GM20000 (cell line): ENCODE results near the gene MTMR11.

Experiments
- DNase-seq: peaks from one replicate; pipeline ENCODE4 v3.0.0; 2012; ENCODE audit warnings: low spot score
- TF ChIP-seq, protein P1 (sequence below): IDR thresholded peaks from 2 replicates; pipeline ENCODE4 v1.5.1; 2012; ENCODE audit warnings: mild to moderate bottlenecking, control low read depth; ENCODE audit errors: extremely low read depth, missing control alignments

Gene MTMR11

DNA sequence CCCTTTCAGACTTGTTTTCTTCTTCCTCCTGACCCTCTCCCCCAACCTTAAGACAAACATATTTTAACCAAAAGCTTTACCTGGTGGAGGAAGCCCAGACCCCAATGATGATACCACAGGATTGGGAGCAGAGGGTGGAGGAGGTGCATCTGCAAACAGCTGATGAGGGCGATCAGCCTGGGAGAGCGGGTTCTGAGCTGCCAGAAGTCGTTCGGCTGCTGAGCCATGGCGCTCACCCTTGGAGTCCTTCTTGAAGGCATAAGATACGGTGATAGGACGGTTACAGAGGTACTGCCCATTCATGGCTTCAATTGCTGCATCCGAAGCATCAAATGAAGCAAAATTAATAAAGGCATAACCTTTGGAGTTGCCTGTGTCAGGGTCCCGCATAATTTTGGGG lies 10.4 kb downstream of the MTMR11 start:
- TF ChIP-seq, protein P1, sequence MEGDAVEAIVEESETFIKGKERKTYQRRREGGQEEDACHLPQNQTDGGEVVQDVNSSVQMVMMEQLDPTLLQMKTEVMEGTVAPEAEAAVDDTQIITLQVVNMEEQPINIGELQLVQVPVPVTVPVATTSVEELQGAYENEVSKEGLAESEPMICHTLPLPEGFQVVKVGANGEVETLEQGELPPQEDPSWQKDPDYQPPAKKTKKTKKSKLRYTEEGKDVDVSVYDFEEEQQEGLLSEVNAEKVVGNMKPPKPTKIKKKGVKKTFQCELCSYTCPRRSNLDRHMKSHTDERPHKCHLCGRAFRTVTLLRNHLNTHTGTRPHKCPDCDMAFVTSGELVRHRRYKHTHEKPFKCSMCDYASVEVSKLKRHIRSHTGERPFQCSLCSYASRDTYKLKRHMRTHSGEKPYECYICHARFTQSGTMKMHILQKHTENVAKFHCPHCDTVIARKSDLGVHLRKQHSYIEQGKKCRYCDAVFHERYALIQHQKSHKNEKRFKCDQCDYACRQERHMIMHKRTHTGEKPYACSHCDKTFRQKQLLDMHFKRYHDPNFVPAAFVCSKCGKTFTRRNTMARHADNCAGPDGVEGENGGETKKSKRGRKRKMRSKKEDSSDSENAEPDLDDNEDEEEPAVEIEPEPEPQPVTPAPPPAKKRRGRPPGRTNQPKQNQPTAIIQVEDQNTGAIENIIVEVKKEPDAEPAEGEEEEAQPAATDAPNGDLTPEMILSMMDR, result no peak
- DNase-seq, result no peak

GRCh38 chr1:149925751-149926150 lies 10.9 kb downstream of the MTMR11 start:
- TF ChIP-seq, protein P1, result no peak
- DNase-seq, result no peak

DNA sequence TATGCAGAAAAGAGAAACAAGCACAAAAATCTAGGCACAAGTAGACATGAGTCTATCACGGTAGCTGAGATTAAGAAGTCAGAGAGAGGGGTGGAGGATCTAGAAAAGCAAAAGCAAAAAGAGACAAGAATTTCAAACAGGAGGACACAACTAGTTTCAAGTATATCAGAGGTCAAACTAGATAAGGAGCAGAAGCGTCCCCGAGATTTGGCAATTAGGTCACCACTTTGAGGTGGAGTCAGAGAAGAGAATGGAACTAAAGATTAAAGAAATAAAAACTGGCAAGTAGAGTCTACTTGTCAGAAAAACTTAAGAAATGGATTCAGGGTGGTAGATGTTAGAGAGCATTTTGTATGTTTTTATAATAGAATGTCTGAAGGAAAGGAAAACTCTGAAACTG lies 11.3 kb downstream of the MTMR11 start:
- TF ChIP-seq, protein P1, result no peak
- DNase-seq, result no peak

GRCh38 chr1:149923626-149924025 lies 13.1 kb downstream of the MTMR11 start:
- TF ChIP-seq, protein P1, result no peak

GRCh38 chr1:149917571-149918144 lies 19.0 kb downstream of the MTMR11 start, which contains the start of gene SV2A:
Gene SV2A (minus strand): TSS chr1:149917844. CDS start chr1:149913840, 4,004 bp downstream.
- TF ChIP-seq, protein P1, result no peak
- DNase-seq, result peak; percentile 52

More at GRCh38 chr1:149923626-149924025, 13.1 kb downstream of the MTMR11 start:
- no peak for DNase-seq

DNA sequence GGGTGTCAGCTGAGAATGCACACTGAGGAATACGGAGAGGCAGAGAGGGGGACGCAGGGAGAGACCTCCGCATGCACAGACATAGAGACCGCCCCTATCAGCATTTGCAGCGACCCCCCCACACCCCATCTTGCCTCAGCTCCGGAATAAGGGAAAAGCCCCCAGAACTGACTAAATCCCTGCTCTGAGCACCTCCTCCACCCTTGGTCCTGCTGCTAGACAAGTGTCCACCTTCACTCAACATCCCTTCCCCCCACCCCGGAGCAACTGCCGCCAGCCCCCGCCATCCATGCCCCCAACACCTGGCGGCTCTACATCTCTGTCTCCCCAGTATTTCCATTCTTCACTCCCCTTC lies 19.8 kb downstream of the MTMR11 start:
- DNase-seq, result no peak

DNA sequence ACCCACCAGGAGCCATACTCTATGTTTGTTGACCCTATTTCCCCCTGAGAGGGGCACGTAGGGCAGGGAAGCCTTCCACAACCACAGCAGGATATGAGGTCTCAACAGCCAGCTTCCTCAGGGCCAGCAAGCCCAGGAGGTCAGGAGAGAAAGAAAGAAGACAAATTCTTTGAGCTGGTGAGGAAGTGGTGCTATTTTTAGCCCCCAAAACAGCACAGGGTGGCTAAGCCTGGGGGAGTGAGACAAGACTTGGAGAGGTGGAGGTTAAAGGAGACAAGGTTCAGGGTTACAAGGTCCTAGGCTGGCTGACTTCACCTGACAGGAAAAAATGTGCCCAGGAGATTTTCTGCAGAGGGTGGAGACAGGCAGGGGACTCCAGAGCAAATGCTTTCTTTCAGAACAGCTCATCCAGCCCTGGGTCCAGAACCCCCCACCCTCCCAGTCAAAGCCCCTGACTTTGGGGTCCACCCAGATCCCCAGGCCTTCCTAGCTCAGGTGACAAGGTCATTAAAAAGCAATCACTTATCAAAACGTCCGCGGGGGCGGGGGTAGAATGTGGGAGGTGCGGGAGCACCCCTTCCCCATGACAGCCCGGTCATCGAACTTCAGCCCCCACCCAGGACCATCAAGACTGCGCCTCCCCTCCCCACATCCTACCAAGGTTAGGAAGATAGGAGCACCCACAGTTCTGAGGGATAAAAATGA lies 20.3 kb downstream of the MTMR11 start:
- TF ChIP-seq, protein P1, result no peak
- no peak for DNase-seq

More for the DNA sequence above, 19.8 kb downstream of the MTMR11 start:
- TF ChIP-seq, protein P1, result no peak
